Heart left ventricle (tissue), 16 donors: ENCODE measurements around the gene ABL1. TPM values are rescaled to one million over a fixed set of nuclear protein-coding genes. Genes with fewer than 3 reads are reported as not detected.
A peak's percentile ranks its signal among the peaks of the same experiment; 100 is the strongest.

ENCODE experiments used
- ATAC-seq, 4 donors: fragments of 200-7000 bp; cut with Tn5 transposase; one replicate each; pipeline ENCODE4 v1.9.1; 2020 to 2022; ENCODE audit warnings: moderate library complexity in 4 of 4, mild to moderate bottlenecking in 3 of 4, moderate number of reproducible peaks in 1 of 4
- DNase-seq, 5 donors: peaks; one replicate each; pipeline ENCODE4 v3.0.0-alpha.2; 2020
- H3K27ac ChIP-seq, 12 donors: fragments of 200-600 bp; sonication (generic) in 4 of 12; one replicate each; pipeline versions ENCODE4 v1.5.0 to v1.8.0; 2016 to 2022; ENCODE audit warnings: mild to moderate bottlenecking in 2 of 12
- H3K27me3 ChIP-seq, 9 donors: fragments of 200-600 bp; sonication (generic) in 2 of 9; one replicate each; pipeline versions ENCODE4 v1.5.1 to v1.8.0; 2016 to 2022; ENCODE audit warnings: mild to moderate bottlenecking in 3 of 9
- H3K36me3 ChIP-seq, 9 donors: fragments of 200-600 bp; sonication (generic) in 2 of 9; one replicate each; pipeline versions ENCODE4 v1.5.0 to v1.8.0; 2018 to 2022; ENCODE audit warnings: mild to moderate bottlenecking in 2 of 9
- H3K4me1 ChIP-seq, 12 donors: fragments of 200-600 bp; sonication (generic) in 4 of 12; one replicate each; pipeline versions ENCODE4 v1.5.0 to v1.8.0; 2016 to 2022; ENCODE audit warnings: mild to moderate bottlenecking in 3 of 12
- H3K4me3 ChIP-seq, 12 donors: fragments of 200-600 bp; sonication (generic) in 4 of 12; one replicate each; pipeline versions ENCODE4 v1.5.0 to v1.8.0; 2017 to 2022; ENCODE audit warnings: mild to moderate bottlenecking in 9 of 12, moderate library complexity in 4 of 12
- H3K9me3 ChIP-seq, 12 donors: fragments of 200-600 bp; sonication (generic) in 4 of 12; one replicate each; pipeline versions ENCODE4 v1.5.0 to v1.8.0; 2016 to 2022; ENCODE audit warnings: mild to moderate bottlenecking in 1 of 12
- POLR2A ChIP-seq, 2 donors: fragments of 450-650 bp; IDR thresholded peaks; one replicate each; pipeline ENCODE4 v1.6.1; 2017; ENCODE audit warnings: antibody characterized with exemption in 2 of 2, mild to moderate bottlenecking in 2 of 2, moderate library complexity in 2 of 2
- whole genome bisulfite sequencing, 4 donors: extraction: QIAGEN DNeasy Blood & Tissue Kit in 2 of 4; methylation state at CpG; one replicate each; pipeline versions ENCODE4 v1.1.5 to v1.1.7; 2013 to 2018; 5-methylcytosine and 5-hydroxymethylcytosine counted together
- intact Hi-C, 10 donors: fragments of 100-400 bp; cut with DNase I; formaldehyde crosslinking; loops; one replicate each; pipeline versions ENCODE4 v1.11.1 to v1.14.2; 2022
- polyA plus RNA-seq, 2 donors: library from polyadenylated mRNA; stranded (reverse); fragments of 200-250 nt; gene quantifications; one replicate each; pipeline ENCODE4 v1.2.3, GENCODE V29; 2013
- total RNA-seq, 9 donors: library from RNA; depleted of rRNA in 2 of 9; stranded (reverse); fragments of >200 nt in 2 of 9; fragmentation: NEBNext Ultra II Directional in 3 of 9; extraction: Animal tissue kit (Norgen Biotek cat#: 25700) in 3 of 9; gene quantifications; one replicate each; pipeline versions ENCODE4 v1.1.0 to v1.2.4, GENCODE V29; 2016 to 2023
- TF ChIP-seq, protein P1 (sequence below), 12 donors: fragments of 200-600 bp; sonication (generic) in 4 of 12; IDR thresholded peaks; one replicate each; pipeline versions ENCODE4 v1.5.0 to v1.8.0; 2018 to 2022; ENCODE audit warnings: antibody characterized with exemption in 12 of 12, mild to moderate bottlenecking in 5 of 12
- donor health status: ischemic (EF 13 %, LVEDD 7.1; RV severe dilation, severe dysfunction).
- donor health status: healthy with polysubstance abuse.
- donor health status: DM: no; HTN: yes; CAD: no.
- donor health status: DM: no; HTN: no; CAD: no.
- donor health status: ischemic (EF 25% LVEDD 6.9; RV normal size, moderate dysfunction).
- donor health status: ischemic (EF 25% LVEDD 5.7; RV mildly dilated, moderate dysfunction).
- donor health status: healthy.
- donor health status: DM: yes; HTN: yes; CAD: no.
- donor health status: ischemic (EF 35%, LVEDD 5.7; RV mildly dilated, moderate dysfunction).
- donor health status: nonischemic (EF 11% LVEDD 7.7; RV severe dilation, severe dysfunction).
- donor health status: DM: yes; HTN: yes; CAD: no.
- donor health status: PGD.
- donor health status: ischemic (EF 29% LVEDD 5.4; RV normal size, mild dysfunction).
- donor health status: nonischemic (EF 23%, LVEDD 6.1; RV moderate dilation, normal function).

Gene ABL1
- total and polyA plus RNA-seq, 11 donors, result 13.2 to 49.8 (median 33.8) TPM

DNA sequence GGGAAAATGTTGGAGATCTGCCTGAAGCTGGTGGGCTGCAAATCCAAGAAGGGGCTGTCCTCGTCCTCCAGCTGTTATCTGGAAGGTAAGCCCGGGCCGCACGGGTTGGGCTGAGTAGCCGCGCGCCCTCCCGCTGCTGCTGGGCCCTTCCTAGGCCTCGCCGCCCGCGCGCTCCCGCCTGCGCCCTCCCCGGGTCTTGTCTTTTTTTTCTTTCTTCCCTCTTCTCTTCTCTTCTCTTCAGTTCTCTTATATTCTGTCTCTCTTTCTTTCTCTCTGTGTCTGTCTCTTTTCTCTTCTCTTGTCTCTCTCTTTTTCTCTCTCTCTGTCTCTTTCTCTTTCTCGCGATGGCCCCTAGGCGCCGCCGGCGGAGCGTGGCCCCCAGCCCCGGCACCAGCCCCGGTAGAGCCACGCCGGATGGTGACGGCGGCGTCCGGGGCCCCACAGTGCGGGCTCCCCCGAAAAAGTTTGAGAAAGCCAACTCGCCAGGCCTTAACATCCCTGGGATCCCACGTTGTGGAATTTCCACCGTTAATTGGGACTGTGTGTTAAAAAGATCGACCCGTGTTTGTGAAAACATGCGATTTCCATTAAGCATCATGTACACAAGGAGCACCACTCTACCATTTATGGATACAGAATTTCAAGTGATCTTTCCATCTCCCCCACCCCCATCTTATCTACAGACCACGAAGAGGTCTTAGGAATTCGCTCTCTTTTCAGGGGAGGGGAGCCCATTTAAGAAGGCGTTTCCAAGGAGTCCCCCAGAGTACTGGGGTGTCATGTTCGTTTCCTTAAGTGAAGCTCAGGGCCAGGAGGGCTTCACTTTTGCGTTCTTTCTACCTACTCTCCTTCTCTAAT lies 616 bp downstream of the ABL1 start:
- H3K4me3 ChIP-seq, result peak overlapping the region; percentile 38 to 92 (median 70)
- no peaks in the 10 kb centered on the region for H3K9me3 ChIP-seq
- TF ChIP-seq POLR2A (IDR thresholded peaks at IDR 0.05), result no peak
- TF ChIP-seq, protein P1, sequence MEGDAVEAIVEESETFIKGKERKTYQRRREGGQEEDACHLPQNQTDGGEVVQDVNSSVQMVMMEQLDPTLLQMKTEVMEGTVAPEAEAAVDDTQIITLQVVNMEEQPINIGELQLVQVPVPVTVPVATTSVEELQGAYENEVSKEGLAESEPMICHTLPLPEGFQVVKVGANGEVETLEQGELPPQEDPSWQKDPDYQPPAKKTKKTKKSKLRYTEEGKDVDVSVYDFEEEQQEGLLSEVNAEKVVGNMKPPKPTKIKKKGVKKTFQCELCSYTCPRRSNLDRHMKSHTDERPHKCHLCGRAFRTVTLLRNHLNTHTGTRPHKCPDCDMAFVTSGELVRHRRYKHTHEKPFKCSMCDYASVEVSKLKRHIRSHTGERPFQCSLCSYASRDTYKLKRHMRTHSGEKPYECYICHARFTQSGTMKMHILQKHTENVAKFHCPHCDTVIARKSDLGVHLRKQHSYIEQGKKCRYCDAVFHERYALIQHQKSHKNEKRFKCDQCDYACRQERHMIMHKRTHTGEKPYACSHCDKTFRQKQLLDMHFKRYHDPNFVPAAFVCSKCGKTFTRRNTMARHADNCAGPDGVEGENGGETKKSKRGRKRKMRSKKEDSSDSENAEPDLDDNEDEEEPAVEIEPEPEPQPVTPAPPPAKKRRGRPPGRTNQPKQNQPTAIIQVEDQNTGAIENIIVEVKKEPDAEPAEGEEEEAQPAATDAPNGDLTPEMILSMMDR (IDR thresholded peaks at IDR 0.05), result no peak
- H3K27ac ChIP-seq, result peak overlapping the region; percentile 80 to 97 (median 94)
- DNase-seq (peak; percentile 49 to 68 (median 57)), ATAC-seq (peak in 2 of 4 donors; percentile 28 to 30)
- intact Hi-C loops, result loop anchor here in 5 of 10 donors (1.0 to 10.0 kb wide), 5 partner anchors 12 to 121 kb away; no protein-coding TSS in a partner anchor
- WGBS, 4 donors, result 1% methylated on average over 44 of the region's 44 CpGs
- H3K27me3 ChIP-seq, result no peaks in the 10 kb centered on the region
- H3K36me3 ChIP-seq, result no peaks in the 10 kb centered on the region
- H3K4me1 ChIP-seq, result peaks cover 5 to 74% (median 58%) of the 10 kb centered on the region in 12 donors

DNA sequence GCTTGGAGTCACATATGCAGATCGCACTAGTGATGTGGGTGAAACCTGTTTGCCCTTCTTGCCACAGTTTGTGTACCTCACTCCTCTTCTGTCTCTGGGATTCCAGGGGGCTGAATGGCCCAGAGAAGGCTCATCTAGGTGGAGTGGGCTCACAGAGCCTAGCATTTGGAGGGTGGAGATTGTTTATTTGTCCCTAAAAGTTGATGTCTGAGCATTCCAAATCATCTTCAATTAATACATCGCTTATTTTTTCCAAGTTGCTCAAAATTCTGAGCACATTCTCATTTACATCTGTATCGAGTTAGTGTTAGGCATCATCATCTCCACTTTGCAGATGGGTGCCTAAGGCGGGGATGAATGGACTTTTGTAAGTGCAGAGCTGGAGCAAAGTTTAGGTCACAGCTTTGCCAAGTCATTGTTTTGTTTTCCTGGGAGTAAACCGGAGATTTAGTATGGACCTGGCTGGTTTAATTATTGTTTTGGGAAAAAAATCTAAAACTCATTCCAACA lies 2.0 kb downstream of the ABL1 start:
- DNase-seq (no peak), ATAC-seq (no peak)
- peak overlapping the region in 11 of 12 donors; percentile 52 to 92 (median 71) for H3K4me3 ChIP-seq
- intact Hi-C loops, result loop anchor here in 4 of 10 donors (10.0 kb wide), 2 partner anchors 52 to 122 kb away; no protein-coding TSS in a partner anchor
- TF ChIP-seq POLR2A (IDR thresholded peaks at IDR 0.05), result no peak
- TF ChIP-seq, protein P1 (IDR thresholded peaks at IDR 0.05), result no peak
- no peaks in the 10 kb centered on the region for H3K36me3 ChIP-seq
- 39 to 53% (median 50%) methylated on average over 5 of the region's 5 CpGs for WGBS, 4 donors
- H3K9me3 ChIP-seq, result no peaks in the 10 kb centered on the region
- peaks cover 5 to 82% (median 63%) of the 10 kb centered on the region in 12 donors for H3K4me1 ChIP-seq
- H3K27me3 ChIP-seq, result no peaks in the 10 kb centered on the region
- peak overlapping the region in 10 of 12 donors; percentile 80 to 97 (median 94) for H3K27ac ChIP-seq

DNA sequence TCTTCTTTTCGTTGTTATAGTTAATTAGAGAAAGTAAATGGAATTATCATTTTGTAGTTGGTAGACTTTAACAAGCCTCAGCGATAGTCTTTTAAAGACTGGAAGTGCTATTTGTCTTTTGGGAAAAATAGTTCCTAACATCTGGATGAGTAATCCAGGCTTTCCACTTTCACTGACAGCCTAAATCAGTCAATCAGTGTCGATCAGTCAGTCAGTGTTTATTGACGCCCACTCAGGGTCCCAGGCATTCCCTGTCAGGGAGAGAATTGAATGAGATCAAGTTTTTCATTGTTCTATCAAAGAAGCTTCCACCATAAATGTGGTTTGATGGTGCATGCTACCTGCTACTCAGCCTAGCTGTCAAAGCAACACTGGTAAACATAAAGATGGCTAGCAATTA lies 2.6 kb downstream of the ABL1 start:
- H3K36me3 ChIP-seq, result no peaks in the 10 kb centered on the region
- intact Hi-C loops, result loop anchor here in 4 of 10 donors (10.0 kb wide), 2 partner anchors 53 to 123 kb away; no protein-coding TSS in a partner anchor
- no peaks in the 10 kb centered on the region for H3K27me3 ChIP-seq
- WGBS, 4 donors, result 40 to 61% (median 46%) methylated on average over 4 of the region's 4 CpGs
- no peak for TF ChIP-seq POLR2A (IDR thresholded peaks at IDR 0.05)
- TF ChIP-seq, protein P1 (IDR thresholded peaks at IDR 0.05), result no peak
- H3K9me3 ChIP-seq, result no peaks in the 10 kb centered on the region
- ATAC-seq (no peak), DNase-seq (no peak)
- H3K4me1 ChIP-seq, result peaks cover 5 to 87% (median 68%) of the 10 kb centered on the region in 12 donors
- H3K27ac ChIP-seq, result peak overlapping the region in 8 of 12 donors; percentile 11 to 97 (median 94)
- H3K4me3 ChIP-seq, result peak overlapping the region in 10 of 12 donors; percentile 52 to 92 (median 70)
